Measurements from ENCODE around the gene TNP1.

GRCh38 chr2:216827073-216827720, 32.7 kb downstream of the TNP1 start:
- TF ChIP-seq EP300 (IDR thresholded peaks at IDR 0.05; ENCODE audit: borderline replicate concordance in 1 of 2, low read depth in 1 of 2, low read length in 1 of 2) (no peak), TAF1 (IDR thresholded peaks at IDR 0.05; ENCODE audit: borderline replicate concordance, low read depth, low read length) (no peak), YY1 (IDR thresholded peaks at IDR 0.05; ENCODE audit: low read depth) (no peak), CTCF (IDR thresholded peaks at IDR 0.05) (no peak), USF2 (IDR thresholded peaks at IDR 0.05; ENCODE audit: borderline replicate concordance, low read depth, low read length) (no peak), FOXM1 (IDR thresholded peaks at IDR 0.05; ENCODE audit: low read depth) (no peak)

Data from SK-N-SH (cell line).